Measurements from ENCODE around the gene SLC66A2.
"Not testable (repeated sequence)": the region's sequence is repeated elsewhere in the genome, so short reads cannot be mapped to it uniquely, and the experiment has no call there.

GRCh38 chr18:79878246-79878645 lies 73.2 kb downstream of the SLC66A2 start:
- not testable (repeated sequence) for TF ChIP-seq CTCF, POLR2A (IDR thresholded peaks at IDR 0.05)

Measured in testis (tissue), 2 donors.